NCI-H1436 (cell line): Measurements from ENCODE around the gene RTKN2.
"Not testable (repeated sequence)": the region's sequence is repeated elsewhere in the genome, so short reads cannot be mapped to it uniquely, and the experiment has no call there.

Experiments used
- DNase-seq: peaks from one replicate; lab custom pipeline; 2025; lab: John Stamatoyannopoulos, UW

The RTKN2 gene

GRCh38 chr10:62259456-62259855, 9.2 kb downstream of the RTKN2 start:
- no peak for DNase-seq

DNA sequence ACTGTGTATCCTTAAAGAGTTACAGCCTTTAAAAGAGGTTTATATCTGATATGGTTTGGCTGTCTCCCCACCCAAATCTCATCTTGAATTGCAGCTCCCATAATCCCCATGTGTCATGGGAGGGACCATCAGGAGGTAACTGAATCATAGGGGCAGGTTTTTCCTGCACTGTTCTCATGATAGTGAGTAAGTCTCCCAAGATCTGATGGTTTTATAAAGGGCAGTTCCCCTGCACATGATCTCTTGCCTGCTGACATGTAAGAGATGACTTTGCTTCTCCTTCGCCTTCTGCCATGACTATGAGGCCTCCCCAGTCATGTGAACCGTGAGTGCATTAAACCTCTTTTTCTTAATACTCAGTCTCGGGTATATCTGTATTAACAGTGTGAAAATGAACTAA, 9.7 kb downstream of the RTKN2 start:
- no peak for DNase-seq

DNA sequence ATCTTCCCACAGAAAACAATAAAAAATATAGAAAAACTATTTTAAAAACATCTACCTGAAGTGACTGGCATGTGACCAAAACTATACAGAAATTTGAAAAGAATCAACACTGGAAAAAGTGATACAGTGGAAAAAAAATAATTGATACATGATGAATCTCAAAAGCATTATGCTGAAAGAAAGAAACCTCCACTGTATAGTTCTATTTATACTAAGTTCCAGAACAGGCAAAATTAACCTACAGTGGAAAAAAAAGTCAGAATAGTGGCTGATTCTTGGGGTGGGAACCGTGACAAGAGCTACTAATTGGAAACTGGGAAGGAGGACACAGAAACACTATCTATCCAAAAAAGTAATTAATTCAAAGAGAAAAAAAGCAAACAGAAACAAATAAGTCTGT, 14.9 kb downstream of the RTKN2 start:
- DNase-seq, result no peak

DNA sequence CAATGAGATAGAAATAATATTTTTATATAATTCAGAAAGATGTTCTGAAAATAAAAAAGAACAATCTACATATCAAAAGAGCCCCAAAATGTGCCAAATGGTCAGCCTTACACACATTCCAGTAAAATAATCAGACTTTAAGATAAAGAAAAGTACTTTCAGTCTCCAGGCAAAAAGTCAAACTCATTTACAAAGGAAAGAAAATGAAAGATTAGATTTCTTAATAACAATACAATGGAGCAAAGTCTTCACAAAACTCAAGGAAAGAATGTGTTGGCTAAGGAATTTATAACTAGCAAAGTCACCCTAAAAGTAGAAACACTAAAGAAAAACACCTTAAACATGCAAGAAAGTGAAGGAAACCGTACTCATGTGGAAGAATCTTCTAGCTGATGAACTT, 16.6 kb downstream of the RTKN2 start:
- DNase-seq, result no peak

DNA sequence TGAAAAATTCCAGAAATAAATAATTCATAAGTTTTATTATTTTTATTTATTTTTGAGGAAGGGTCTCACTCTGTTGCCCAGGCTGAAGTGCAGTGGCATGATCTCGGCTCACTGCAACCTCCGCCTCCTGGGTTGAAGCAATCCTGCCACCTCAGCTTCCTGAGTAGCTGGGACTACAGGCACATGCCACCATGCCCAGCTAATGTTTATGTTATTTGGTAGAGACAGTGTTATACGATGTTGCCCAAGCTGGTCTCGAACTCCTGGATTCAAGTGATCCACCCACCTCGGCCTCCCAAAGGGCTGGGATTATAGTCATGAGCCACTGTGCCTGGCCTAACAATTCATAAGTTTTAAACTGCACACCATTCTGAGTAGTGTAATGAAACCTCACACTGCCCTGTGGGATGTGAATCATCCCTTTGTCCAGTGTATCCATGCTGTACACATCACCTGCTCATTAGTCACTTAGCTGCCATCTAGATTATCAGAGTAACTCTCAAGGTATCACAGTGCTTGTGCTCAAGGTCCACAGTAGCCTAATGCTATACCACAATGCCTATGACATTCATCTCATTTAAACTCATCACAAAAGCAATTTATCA, 17.9 kb downstream of the RTKN2 start:
- DNase-seq, result no peak

DNA sequence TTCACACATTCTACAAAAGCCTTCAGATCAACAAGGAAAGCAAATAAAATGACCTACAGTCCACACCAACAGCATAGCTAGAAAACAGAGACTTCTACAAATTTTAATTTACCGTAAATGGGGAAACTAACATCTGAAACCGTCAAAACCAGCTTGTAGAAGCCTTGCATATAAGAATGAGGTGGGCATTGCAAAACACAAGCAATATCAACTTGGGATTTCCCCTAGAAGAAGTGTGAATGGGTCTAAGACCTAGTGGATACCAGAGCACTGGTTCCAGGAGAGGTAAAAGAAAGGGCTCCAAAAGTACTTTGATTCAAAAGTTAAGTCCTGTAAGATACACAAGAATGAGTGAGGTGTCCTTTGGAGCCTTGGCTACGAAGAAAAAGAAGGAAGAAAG, 18.7 kb downstream of the RTKN2 start:
- no peak for DNase-seq

DNA sequence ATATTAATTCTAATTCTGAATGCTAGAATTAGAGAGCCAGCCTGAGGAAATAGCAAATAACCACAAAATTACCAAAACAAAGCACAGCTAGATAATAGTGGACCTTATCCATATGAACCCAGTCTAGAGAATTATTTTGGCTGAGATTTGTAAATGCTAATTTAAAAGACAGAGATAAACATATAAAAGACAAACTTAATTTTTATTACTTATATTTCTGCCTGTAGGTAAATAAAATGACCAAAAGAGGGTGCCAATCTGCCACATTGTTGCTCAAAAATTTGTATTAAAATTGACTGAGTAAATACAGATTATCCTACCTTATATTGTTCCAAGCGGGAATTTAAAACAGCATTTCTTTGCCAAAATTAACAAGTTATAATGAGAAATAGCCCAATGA, 20.2 kb downstream of the RTKN2 start:
- no peak for DNase-seq

DNA sequence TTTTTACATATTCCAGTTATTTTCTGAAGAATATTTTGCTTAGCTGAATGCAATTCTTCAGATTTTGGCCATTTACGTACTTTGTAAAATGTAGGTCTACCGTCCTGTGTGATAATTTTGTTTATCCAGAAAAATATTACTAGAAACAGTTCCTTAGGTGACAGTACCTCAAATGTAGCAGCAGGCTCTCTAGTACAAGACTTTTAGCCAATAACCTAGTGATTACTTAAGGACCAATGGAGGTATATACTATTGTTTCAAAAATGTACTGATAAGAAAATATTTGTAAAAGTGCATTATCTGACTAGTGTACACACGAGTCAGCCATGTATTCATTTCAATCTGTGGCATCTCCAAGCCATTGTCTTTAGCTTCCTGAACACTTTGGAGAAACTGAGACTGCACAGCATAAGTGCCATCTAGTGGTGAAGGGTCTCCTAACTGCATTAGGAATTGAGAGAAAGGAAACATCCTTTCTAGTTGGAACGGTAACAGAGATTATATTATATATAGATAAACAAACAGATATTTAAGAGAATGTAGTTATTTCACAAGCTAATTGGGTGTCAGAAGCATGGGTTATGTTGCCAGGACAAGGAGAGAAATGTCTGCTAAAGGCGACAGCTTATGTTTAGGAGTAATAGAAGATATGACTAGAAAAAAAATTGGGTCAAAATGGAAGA, 23.7 kb downstream of the RTKN2 start:
- peak; percentile 29 for DNase-seq

DNA sequence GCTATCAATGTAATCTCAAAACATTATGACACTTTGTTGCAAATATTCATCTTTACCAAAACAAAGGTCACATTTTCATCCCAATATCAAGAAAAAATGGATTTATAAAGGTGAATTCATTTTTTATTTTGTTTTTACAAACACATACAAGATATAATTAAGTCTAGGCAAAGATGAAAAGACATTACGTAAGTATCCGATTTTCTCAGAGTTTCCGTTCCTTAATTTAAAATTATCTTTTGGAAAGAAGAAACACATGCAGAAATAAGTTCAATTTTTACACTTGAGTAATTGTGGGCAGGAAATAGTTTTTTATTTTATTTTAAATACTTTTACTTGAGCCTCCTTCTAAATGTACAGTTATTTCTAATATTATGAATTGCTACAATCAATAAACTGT, 24.6 kb downstream of the RTKN2 start:
- no peak for DNase-seq

DNA sequence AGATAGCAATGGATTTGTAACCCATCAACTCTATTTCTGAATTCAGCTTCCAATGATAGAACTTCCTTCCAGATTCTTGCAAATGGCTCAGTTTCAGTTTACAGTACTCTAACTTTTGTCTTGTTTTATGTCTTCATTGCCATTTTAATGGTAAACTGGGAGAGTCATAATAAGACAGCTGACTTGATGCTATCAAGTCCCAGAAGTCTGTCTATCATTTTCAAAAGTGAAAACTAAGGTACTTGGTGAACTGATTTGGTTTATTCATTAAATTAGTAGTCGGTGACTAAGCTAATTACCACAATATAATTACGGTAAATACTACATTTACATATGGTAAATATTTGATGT, 25.0 kb downstream of the RTKN2 start:
- no peak for DNase-seq

- DNase-seq, result not testable (repeated sequence)
Measured at GRCh38 chr10:62242965-62243646, 25.5 kb downstream of the RTKN2 start.

DNA sequence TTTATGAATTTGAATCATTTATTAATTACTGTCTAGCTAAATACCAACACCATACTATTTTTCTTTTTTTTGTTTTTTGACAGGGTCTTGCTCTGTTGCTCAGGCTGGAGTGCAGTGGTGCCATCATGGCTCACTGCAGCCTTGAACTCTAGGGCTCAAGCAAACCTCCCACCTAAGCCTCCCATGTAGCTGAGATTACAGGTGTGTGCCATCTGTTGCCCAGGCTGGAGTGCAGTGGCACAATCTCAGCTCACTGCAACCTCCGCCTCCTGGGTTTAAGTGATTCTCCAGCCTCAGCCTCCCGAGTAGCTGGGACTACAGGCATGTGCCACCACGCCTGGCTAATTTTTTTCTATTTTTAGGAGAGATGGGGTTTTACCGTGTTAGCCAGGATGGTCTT, 27.1 kb downstream of the RTKN2 start:
- DNase-seq, result not testable (repeated sequence)

- no peak for DNase-seq
Measured at GRCh38 chr10:62239994-62240393, 28.6 kb downstream of the RTKN2 start.

GRCh38 chr10:62238880-62239279, 29.8 kb downstream of the RTKN2 start:
- DNase-seq, result no peak

- DNase-seq, result no peak
Measured at GRCh38 chr10:62237966-62238365, 30.7 kb downstream of the RTKN2 start.

DNA sequence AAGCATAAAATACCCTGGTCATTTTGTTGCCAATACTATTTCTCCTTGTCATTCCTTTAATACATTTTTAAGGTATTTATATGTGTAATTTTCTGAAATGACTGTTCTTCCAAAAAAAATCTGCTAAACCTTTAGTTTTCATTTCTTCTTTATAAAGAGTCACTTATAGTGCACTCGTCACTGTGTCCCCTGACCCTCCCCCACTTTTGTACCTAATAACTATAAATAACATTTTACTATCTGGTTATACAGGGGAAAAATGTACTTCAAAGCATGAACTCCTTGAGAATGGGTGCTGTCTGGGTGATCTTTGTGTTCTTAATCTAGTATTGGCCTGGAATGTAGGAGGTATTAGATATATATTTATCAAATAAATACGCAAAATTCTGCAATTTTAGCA, 31.1 kb downstream of the RTKN2 start:
- DNase-seq, result no peak

- DNase-seq, result no peak
Measured at GRCh38 chr10:62234077-62234605, 34.5 kb downstream of the RTKN2 start.

GRCh38 chr10:62233356-62234076, 35.1 kb downstream of the RTKN2 start:
- DNase-seq, result no peak

DNA sequence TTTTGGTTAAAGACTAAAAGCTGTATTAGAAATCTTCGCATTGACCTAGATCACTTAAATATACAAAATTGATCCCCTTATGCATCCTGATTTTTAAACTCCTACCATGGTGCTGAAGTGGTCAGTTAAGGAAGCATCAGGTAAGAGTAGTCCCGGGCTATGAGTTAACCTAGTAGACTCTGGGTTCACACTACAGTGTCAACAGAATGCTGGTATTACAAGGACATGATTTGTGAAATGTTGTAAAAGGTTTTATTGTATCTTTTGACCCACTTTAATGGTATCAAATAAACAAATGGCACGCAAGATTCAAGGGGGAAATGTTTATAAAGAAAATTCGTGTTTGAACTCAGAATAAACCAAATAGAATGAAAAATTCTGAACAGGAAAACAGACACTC, 36.8 kb downstream of the RTKN2 start:
- no peak for DNase-seq

DNA sequence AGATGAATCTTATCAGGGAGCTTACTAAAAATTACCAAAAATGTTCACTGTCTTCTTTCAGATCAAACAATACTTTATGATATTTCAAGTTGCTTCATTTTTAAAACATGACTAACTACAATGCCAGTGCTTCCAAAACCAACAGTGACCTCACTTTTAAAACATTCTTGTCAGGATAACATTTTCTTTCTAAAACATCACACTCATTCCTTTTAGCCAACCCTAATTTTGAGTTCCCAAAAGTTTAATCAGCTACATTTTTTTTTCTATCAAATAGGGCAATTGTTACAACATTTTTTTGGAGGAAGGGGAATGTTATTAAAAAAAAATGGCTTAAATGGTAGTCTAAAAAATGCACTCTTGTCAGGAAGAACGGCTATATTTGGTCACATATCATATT, 37.3 kb downstream of the RTKN2 start:
- DNase-seq, result no peak

- DNase-seq, result no peak
Measured at GRCh38 chr10:62230344-62231121, 38.1 kb downstream of the RTKN2 start.

DNA sequence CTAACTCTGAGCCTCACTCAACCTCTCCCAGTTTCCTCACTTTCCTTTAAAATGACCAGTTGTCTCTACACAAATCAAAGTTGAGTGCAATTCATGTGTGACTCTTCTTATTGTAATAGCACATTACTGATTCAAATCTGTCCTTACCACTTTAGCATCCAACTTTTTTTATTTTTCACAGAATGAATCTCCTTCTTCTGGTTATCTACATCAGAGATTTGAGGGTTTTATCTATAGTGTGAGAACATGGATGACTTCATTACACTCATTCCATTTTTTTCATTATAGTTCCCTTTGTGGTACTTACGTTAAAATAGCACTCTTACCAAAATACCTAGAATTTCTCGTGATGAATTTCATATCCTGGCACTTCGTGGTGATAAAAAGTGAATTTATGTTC, 43.3 kb downstream of the RTKN2 start:
- DNase-seq, result no peak
